ENCODE data around the gene CEP19. TPM values are rescaled to one million over a fixed set of nuclear protein-coding genes. Genes with fewer than 3 reads are reported as not detected.

The CEP19 gene
- total RNA-seq, 2 experiments from 2014 or later: 4.8 to 5.7 TPM

GRCh38 chr3:196667056-196667825 lies 44.8 kb downstream of the CEP19 start:
- no peak overlapping the region for H3K27ac Mint-ChIP-seq
- POLR2A ChIA-PET: no interaction called here
- H3K9me3 Mint-ChIP-seq: no peaks in the 10 kb centered on the region
- peaks cover 5% of the 10 kb centered on the region for H3K4me1 Mint-ChIP-seq
- H3K4me3 Mint-ChIP-seq: no peak overlapping the region
- DNase-seq: no peak
- peaks cover 8% of the 10 kb centered on the region for H3K27me3 Mint-ChIP-seq
- ATAC-seq (ENCODE audit: low read depth): no peak
- H3K36me3 Mint-ChIP-seq: peaks cover 2% of the 10 kb centered on the region

DNA sequence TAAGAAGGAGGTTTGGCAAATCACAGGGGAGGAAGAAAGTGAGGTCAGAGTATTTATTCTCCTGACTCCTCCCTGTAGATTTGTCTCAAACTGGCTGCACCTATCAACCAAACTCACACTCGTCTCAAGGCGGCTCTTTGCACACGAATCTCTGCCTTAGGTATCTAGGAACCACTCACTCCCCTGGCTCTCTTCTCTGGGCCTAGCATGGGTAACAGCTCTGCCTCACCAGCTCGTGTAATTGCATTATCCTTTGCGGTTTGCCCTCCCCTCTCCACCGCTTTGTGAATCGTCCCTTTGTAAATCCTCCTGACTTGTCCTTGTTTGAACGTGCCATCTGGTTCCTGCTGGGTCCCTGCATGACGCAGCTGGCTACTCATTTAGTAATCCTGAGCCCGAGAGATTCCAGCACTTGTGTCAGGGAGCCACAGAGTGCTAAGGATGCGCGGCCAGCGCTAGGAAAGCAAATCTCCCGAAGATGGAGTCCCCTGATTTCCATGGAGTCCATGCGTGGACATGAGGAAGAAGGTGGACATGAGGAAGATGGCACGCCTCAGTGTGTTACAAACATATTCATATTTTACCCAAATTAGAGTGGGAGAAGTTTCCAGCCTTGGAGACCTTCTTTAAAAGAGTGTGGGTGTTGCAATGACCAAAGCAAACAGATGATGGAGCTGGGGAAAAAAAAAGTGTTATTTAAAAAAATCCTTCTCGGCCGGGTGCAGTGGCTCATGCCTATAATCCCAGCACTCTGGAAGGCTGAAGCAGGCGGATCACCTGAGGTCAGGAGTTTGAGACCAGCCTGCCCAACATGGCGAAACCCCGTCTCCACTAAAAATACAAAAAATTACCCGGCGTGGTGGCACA lies 45.8 kb downstream of the CEP19 start:
- ATAC-seq (ENCODE audit: low read depth): no peak

DNA sequence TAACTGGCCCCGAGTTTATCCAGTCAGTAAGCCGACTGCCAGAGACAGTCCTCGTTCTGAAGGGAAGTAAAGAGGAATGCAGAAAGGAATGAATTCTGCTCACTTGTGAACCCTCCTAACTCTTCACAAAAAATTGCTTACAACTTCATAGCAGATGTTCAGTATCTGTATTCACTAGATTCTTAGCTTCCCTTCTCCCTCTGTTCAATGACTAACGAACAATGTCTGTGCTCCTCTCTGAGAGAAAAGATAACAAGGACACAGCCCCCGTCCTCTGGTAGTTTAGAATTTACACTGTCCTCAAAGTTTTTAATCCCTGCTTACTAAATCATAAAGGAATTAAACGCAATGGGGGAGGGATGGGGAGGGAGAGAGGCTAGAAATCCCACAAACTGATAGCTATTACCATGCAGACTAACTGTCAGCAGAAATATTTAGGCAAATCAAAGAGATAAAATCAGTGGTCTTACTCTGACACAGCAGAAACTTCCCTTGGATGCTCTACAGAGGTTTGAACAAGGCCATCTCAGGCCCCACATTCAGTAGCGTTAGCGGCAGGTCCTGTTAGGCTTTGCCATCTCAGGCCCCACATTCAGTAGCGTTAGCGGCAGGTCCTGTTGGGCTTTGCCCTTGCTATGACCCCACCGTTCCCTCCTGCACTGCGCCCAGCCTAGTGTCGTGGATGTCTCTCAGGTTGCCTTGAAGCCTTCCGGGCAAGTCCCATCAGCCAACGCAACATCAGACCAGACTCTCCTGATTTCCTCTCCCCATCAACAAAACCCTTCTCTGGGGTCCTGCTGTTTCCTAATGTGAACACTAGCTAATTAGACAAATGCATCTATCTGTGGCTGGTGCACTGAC lies 49.1 kb downstream of the CEP19 start:
- Mint-ChIP-seq H3K4me3 (no peak overlapping the region), H3K36me3 (peaks cover 8% of the 10 kb centered on the region), H3K27me3 (peaks cover 1% of the 10 kb centered on the region), H3K4me1 (peaks cover 1% of the 10 kb centered on the region), H3K9me3 (no peaks in the 10 kb centered on the region), H3K27ac (no peak overlapping the region)
- POLR2A ChIA-PET: no interaction called here
- ATAC-seq (ENCODE audit: low read depth): no peak
- no peak for DNase-seq

More for the DNA sequence above, 45.8 kb downstream of the CEP19 start:
- H3K27me3 Mint-ChIP-seq: peaks cover 4% of the 10 kb centered on the region
- no peaks in the 10 kb centered on the region for H3K9me3 Mint-ChIP-seq
- H3K36me3 Mint-ChIP-seq: peaks cover 2% of the 10 kb centered on the region
- DNase-seq: no peak
- peaks cover 5% of the 10 kb centered on the region for H3K4me1 Mint-ChIP-seq
- no peak overlapping the region for H3K4me3 Mint-ChIP-seq
- H3K27ac Mint-ChIP-seq: no peak overlapping the region
- POLR2A ChIA-PET: no interaction called here

- DNase-seq (no peak), ATAC-seq (ENCODE audit: low read depth) (no peak)
- Mint-ChIP-seq H3K36me3 (peaks cover 8% of the 10 kb centered on the region), H3K9me3 (no peaks in the 10 kb centered on the region), H3K27ac (no peak overlapping the region), H3K4me3 (no peak overlapping the region), H3K4me1 (peaks cover 1% of the 10 kb centered on the region), H3K27me3 (peaks cover 1% of the 10 kb centered on the region)
- POLR2A ChIA-PET: no interaction called here
These were observed 50.0 kb downstream of the CEP19 start for GRCh38 chr3:196662033-196662432.

DNA sequence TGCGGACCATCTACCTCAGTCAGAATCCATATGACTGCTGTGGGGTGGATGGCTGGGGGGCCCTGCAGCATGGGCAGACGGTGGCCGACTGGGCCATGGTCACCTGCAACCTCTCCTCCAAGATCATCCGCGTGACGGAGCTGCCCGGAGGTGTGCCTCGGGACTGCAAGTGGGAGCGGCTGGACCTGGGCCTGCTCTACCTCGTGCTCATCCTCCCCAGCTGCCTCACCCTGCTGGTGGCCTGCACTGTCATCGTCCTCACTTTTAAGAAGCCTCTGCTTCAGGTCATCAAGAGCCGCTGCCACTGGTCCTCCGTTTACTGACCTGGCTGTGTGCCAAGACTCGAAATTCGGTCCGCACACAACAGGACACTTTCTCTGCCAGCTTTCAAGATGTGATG lies 50.6 kb downstream of the CEP19 start:
- H3K4me1 Mint-ChIP-seq: peaks cover 1% of the 10 kb centered on the region

GRCh38 chr3:196660381-196661166 lies 51.5 kb downstream of the CEP19 start:
- H3K4me3 Mint-ChIP-seq: no peak overlapping the region
- DNase-seq: no peak
- ATAC-seq (ENCODE audit: low read depth): no peak
- no peaks in the 10 kb centered on the region for H3K4me1 Mint-ChIP-seq
- H3K27me3 Mint-ChIP-seq: no peaks in the 10 kb centered on the region
- H3K36me3 Mint-ChIP-seq: peaks cover 8% of the 10 kb centered on the region
- no peak overlapping the region for H3K27ac Mint-ChIP-seq
- POLR2A ChIA-PET: no interaction called here
- no peaks in the 10 kb centered on the region for H3K9me3 Mint-ChIP-seq

More for the DNA sequence above, 50.6 kb downstream of the CEP19 start:
- ATAC-seq (ENCODE audit: low read depth) (no peak), DNase-seq (no peak)
- Mint-ChIP-seq H3K36me3 (peaks cover 8% of the 10 kb centered on the region), H3K27me3 (no peaks in the 10 kb centered on the region), H3K4me3 (no peak overlapping the region), H3K27ac (no peak overlapping the region), H3K9me3 (no peaks in the 10 kb centered on the region)
- POLR2A ChIA-PET: no interaction called here

GRCh38 chr3:196659901-196660351 lies 52.1 kb downstream of the CEP19 start:
- Mint-ChIP-seq H3K4me3 (no peak overlapping the region), H3K36me3 (peaks cover 10% of the 10 kb centered on the region), H3K27ac (no peak overlapping the region), H3K9me3 (no peaks in the 10 kb centered on the region), H3K27me3 (no peaks in the 10 kb centered on the region), H3K4me1 (no peaks in the 10 kb centered on the region)
- POLR2A ChIA-PET: no interaction called here
- DNase-seq: no peak
- ATAC-seq (ENCODE audit: low read depth): no peak

Other genes starting within 250 kb of the CEP19 start
- 10 to 100 TPM; 46.9 to 48.4 TPM for gene RNF168, start 208.5 kb downstream of the CEP19 start, total RNA-seq
- not detected for gene SMCO1, start 196.9 kb downstream of the CEP19 start, total RNA-seq
- 10 to 100 TPM; 20.0 to 20.4 TPM for gene WDR53, start 143.7 kb downstream of the CEP19 start, total RNA-seq
- 10 to 100 TPM; 12.3 to 13.0 TPM for gene FBXO45, start 143.6 kb downstream of the CEP19 start, total RNA-seq
- 10 to 100 TPM; 16.2 to 17.0 TPM for gene NRROS, start 72.6 kb downstream of the CEP19 start, total RNA-seq
- gene PIGX, start 127 bp upstream of the CEP19 start, total RNA-seq: 10 to 100 TPM; 32.6 to 33.5 TPM
- 10 to 100 TPM; 77.2 to 81.3 TPM for gene PAK2, start 27.6 kb upstream of the CEP19 start, total RNA-seq
- gene SENP5, start 155.7 kb upstream of the CEP19 start, total RNA-seq: 10 to 100 TPM; 37.5 to 37.9 TPM
- gene NCBP2, start 230.3 kb upstream of the CEP19 start, total RNA-seq: 10 to 100 TPM; 53.0 to 55.8 TPM